GM23248 (cell line): ENCODE data around the gene CAMK1D.

ENCODE experiments used
- EZH2 ChIP-seq: fragments of 200-600 bp; sonication (generic); IDR thresholded peaks from 2 replicates; pipeline ENCODE4 v1.6.1; 2018; ENCODE audit warnings: antibody characterized with exemption, mild to moderate bottlenecking; ENCODE audit not compliant: insufficient read depth, poor library complexity, severe bottlenecking
- EZH2phosphoT487 ChIP-seq: fragments of 200-600 bp; sonication (generic); IDR thresholded peaks from 2 replicates; pipeline ENCODE4 v1.6.1; 2018; ENCODE audit warnings: antibody characterized with exemption, moderate library complexity, mild to moderate bottlenecking, low read depth; ENCODE audit not compliant: insufficient read depth

DNA sequence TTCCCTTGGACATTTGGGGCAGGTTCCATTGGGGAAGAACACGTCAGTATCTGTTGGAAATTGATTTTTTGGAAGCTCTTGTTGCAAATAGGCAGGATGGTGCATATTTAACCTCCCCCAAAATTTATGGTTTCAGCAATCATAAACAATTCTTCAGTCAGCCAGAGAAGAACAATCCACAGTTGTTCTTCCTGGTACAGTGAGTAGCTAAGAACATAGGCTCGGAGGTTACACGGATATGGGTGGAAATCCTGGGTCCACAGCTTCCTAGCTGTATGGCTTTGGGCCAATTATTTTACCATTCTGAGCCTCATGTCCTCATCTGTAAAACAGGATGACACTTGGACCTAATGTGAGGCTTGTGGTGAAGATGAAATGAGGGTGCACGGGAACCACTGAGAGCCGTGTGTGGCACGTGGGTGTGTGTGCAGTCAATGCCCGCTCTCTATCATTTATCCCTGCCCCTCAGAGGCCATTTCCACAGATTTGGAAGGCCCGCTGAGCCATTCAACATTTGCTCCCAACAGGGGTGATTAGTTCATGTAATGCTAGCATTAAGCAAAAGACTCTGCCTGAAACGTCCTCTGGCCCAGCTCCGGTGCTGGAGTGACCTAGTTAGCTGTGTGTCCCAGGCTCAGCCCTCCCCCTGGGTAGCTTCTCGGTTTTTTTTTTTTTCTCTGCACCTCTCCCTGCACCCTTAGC lies 9.7 kb downstream of the CAMK1D start:
- TF ChIP-seq EZH2 (no peak), EZH2phosphoT487 (no peak)
